NCI-H146 treated with DMSO at 0.1 percent for 48 hours (cell line): ENCODE data around the gene MREG.
"Not testable (repeated sequence)": the region's sequence is repeated elsewhere in the genome, so short reads cannot be mapped to it uniquely, and the experiment has no call there.

Experiments used
- DNase-seq: peaks from one replicate; lab custom pipeline; 2025; ENCODE audit not compliant: unreplicated experiment; lab: John Stamatoyannopoulos, UW

The MREG gene

GRCh38 chr2:215994911-215995310 is 18.4 kb downstream of the MREG start:
- DNase-seq: no peak

- not testable (repeated sequence) for DNase-seq
Measured at GRCh38 chr2:215988556-215989207, 24.7 kb downstream of the MREG start.

- DNase-seq: no peak
Measured at GRCh38 chr2:215985257-215985656, 28.1 kb downstream of the MREG start.

GRCh38 chr2:215984661-215985060 is 28.7 kb downstream of the MREG start:
- DNase-seq: no peak

GRCh38 chr2:215983581-215984351 is 29.6 kb downstream of the MREG start:
- DNase-seq: no peak

GRCh38 chr2:215982465-215982875 is 30.9 kb downstream of the MREG start:
- no peak for DNase-seq

- no peak for DNase-seq
Measured at GRCh38 chr2:215981115-215981514, 32.2 kb downstream of the MREG start.

GRCh38 chr2:215979620-215980019 is 33.7 kb downstream of the MREG start:
- no peak for DNase-seq

GRCh38 chr2:215974700-215975429 is 38.5 kb downstream of the MREG start:
- DNase-seq: no peak

- no peak for DNase-seq
Measured at GRCh38 chr2:215973954-215974699, 39.2 kb downstream of the MREG start.

- DNase-seq: no peak
Measured at GRCh38 chr2:215973145-215973792, 40.1 kb downstream of the MREG start.

- no peak for DNase-seq
Measured at GRCh38 chr2:215971671-215972070, 41.7 kb downstream of the MREG start.

- DNase-seq: not testable (repeated sequence)
Measured at GRCh38 chr2:215970894-215971293, 42.5 kb downstream of the MREG start.

- DNase-seq: no peak
Measured at GRCh38 chr2:215970425-215970824, 42.9 kb downstream of the MREG start.

GRCh38 chr2:215969131-215969841 is 44.1 kb downstream of the MREG start:
- DNase-seq: no peak

GRCh38 chr2:215968499-215968898 is 44.9 kb downstream of the MREG start:
- no peak for DNase-seq

GRCh38 chr2:215967590-215968378 is 45.6 kb downstream of the MREG start:
- no peak for DNase-seq

- no peak for DNase-seq
Measured at GRCh38 chr2:215966951-215967350, 46.4 kb downstream of the MREG start.

GRCh38 chr2:215966274-215966673 is 47.1 kb downstream of the MREG start:
- no peak for DNase-seq
